ENCODE data around the gene SNX19. TPM values are rescaled to one million over a fixed set of nuclear protein-coding genes. Genes with fewer than 3 reads are reported as not detected.

The SNX19 gene
- polyA plus RNA-seq, 2 donors = 7.6 to 15.8 TPM

DNA sequence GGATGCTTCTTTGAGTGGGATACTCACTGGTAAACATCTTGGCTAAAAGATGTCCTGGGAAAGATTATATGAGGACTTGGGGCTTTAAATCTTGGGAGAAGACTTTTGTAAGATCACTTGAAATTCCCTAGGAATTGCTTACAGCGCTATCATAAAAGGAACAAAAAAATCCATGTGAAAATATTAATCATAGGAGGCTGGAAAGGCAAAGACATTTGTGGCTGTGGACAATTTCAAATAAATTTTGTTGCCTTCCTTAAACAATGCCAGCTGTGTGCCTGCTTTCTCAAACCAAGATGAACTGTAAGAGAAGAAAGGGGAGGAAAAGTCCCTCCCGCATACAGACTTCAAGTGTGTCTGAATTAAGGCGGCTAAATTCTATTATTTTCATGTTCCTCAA, 75.6 kb downstream of the SNX19 start:
- Histone ChIP-seq H3K4me1 (ENCODE audit: control insufficient read depth in 2 of 2, insufficient read depth in 2 of 2, low read length in 1 of 2) (no peaks in the 10 kb centered on the region), H3K4me3 (ENCODE audit: low read depth in 1 of 2, low read length in 2 of 2) (no peak overlapping the region), H3K9me3 (ENCODE audit: control insufficient read depth in 2 of 2, insufficient read depth in 1 of 2, low read depth in 1 of 2, low read length in 1 of 2) (no peaks in the 10 kb centered on the region), H3K36me3 (ENCODE audit: control insufficient read depth in 2 of 2, insufficient read depth in 2 of 2, low read length in 1 of 2) (no peaks in the 10 kb centered on the region), H3K27me3 (ENCODE audit: control insufficient read depth in 1 of 2, insufficient read depth in 2 of 2, low read length in 2 of 2) (no peaks in the 10 kb centered on the region), H3K27ac (ENCODE audit: low read depth in 2 of 2, low read length in 1 of 2) (no peak overlapping the region)
- WGBS, 2 donors = 66 to 68% methylated on average over 3 of the region's 3 CpGs

DNA sequence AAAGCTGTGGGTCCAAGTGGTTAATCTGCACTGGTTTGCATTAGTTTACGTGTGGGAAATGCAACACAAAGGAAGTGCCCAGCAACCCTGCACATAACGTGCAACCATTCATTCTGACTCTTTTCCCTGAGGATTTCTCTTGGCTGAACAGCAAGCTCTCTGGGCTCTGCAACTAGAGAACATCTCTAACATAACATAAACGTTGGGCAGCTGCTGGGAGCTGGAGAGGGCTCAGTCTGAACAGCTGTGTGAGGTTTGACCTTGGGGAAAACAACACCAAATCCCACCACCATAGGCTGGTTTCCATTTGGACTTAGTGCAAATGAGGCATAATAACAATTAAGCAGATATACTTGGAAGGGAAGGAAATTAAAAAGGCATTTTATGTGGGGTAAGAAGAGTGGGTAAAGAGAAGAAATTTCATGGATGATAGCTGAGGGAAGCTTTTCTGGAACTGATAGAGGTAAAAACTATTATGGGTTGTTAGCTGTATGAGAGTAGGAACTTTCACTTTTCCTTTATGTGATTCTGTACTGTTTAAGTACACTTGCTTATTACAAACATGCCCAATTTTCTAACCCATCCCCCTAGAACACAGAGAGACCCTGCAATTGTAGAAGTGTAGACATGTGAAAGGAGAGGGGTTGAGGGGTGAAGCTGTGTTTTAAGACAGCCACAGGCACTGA, 76.2 kb downstream of the SNX19 start:
- WGBS, 2 donors = 37 to 42% methylated on average over 3 of the region's 3 CpGs
- Histone ChIP-seq H3K27me3 (ENCODE audit: control insufficient read depth in 1 of 2, insufficient read depth in 2 of 2, low read length in 2 of 2) (no peaks in the 10 kb centered on the region), H3K27ac (ENCODE audit: low read depth in 2 of 2, low read length in 1 of 2) (no peak overlapping the region), H3K4me1 (ENCODE audit: control insufficient read depth in 2 of 2, insufficient read depth in 2 of 2, low read length in 1 of 2) (no peaks in the 10 kb centered on the region), H3K36me3 (ENCODE audit: control insufficient read depth in 2 of 2, insufficient read depth in 2 of 2, low read length in 1 of 2) (no peaks in the 10 kb centered on the region), H3K4me3 (ENCODE audit: low read depth in 1 of 2, low read length in 2 of 2) (no peak overlapping the region), H3K9me3 (ENCODE audit: control insufficient read depth in 2 of 2, insufficient read depth in 1 of 2, low read depth in 1 of 2, low read length in 1 of 2) (no peaks in the 10 kb centered on the region)

DNA sequence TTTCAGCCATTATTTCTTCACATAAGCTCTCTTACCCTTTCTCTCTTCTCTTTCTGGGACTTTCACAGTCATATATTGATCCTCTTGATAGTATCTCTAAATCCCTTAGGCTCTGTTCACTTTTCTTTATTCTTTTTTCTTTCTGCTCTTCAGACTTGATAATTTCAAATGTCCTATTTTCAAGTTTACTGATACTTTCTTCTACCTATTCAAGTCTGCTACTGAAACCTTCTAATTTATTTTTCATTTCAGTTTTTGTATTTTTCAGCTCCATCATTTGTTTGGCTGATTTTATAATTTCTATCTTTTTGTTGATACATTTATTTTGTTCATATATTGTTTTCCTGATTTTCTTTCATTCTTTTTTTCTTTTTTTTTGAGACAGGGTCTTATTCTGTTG, 79.1 kb downstream of the SNX19 start:
- no peaks in the 10 kb centered on the region for H3K9me3 ChIP-seq (ENCODE audit: control insufficient read depth in 2 of 2, insufficient read depth in 1 of 2, low read depth in 1 of 2, low read length in 1 of 2)
- H3K27ac ChIP-seq (ENCODE audit: low read depth in 2 of 2, low read length in 1 of 2) = no peak overlapping the region
- no peaks in the 10 kb centered on the region for H3K27me3 ChIP-seq (ENCODE audit: control insufficient read depth in 1 of 2, insufficient read depth in 2 of 2, low read length in 2 of 2)
- no peaks in the 10 kb centered on the region for H3K36me3 ChIP-seq (ENCODE audit: control insufficient read depth in 2 of 2, insufficient read depth in 2 of 2, low read length in 1 of 2)
- H3K4me3 ChIP-seq (ENCODE audit: low read depth in 1 of 2, low read length in 2 of 2) = no peak overlapping the region
- no peaks in the 10 kb centered on the region for H3K4me1 ChIP-seq (ENCODE audit: control insufficient read depth in 2 of 2, insufficient read depth in 2 of 2, low read length in 1 of 2)

DNA sequence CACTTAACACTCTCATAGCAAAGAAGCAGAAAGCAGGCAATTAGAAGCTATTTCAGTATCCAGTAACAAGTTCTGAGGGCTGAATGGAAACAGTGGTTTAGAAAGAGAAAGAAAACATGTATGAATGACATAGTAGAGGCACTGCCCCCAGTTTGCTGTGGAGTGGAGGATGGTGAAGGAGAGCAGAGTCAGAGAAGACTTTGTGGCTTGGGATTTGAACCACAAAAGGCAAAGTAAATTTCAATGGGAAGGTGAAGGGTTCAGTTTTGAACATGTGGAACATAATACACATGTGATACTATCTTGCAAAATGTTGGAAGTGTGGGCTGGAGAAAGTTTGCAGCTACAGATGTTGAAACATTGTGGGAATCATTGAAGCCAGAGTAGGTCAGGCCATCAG, 81.4 kb downstream of the SNX19 start:
- Histone ChIP-seq H3K36me3 (ENCODE audit: control insufficient read depth in 2 of 2, insufficient read depth in 2 of 2, low read length in 1 of 2) (no peaks in the 10 kb centered on the region), H3K9me3 (ENCODE audit: control insufficient read depth in 2 of 2, insufficient read depth in 1 of 2, low read depth in 1 of 2, low read length in 1 of 2) (no peaks in the 10 kb centered on the region), H3K4me3 (ENCODE audit: low read depth in 1 of 2, low read length in 2 of 2) (no peak overlapping the region), H3K27ac (ENCODE audit: low read depth in 2 of 2, low read length in 1 of 2) (no peak overlapping the region), H3K4me1 (ENCODE audit: control insufficient read depth in 2 of 2, insufficient read depth in 2 of 2, low read length in 1 of 2) (peaks cover 3 to 8% of the 10 kb centered on the region in 2 donors), H3K27me3 (ENCODE audit: control insufficient read depth in 1 of 2, insufficient read depth in 2 of 2, low read length in 2 of 2) (no peaks in the 10 kb centered on the region)

DNA sequence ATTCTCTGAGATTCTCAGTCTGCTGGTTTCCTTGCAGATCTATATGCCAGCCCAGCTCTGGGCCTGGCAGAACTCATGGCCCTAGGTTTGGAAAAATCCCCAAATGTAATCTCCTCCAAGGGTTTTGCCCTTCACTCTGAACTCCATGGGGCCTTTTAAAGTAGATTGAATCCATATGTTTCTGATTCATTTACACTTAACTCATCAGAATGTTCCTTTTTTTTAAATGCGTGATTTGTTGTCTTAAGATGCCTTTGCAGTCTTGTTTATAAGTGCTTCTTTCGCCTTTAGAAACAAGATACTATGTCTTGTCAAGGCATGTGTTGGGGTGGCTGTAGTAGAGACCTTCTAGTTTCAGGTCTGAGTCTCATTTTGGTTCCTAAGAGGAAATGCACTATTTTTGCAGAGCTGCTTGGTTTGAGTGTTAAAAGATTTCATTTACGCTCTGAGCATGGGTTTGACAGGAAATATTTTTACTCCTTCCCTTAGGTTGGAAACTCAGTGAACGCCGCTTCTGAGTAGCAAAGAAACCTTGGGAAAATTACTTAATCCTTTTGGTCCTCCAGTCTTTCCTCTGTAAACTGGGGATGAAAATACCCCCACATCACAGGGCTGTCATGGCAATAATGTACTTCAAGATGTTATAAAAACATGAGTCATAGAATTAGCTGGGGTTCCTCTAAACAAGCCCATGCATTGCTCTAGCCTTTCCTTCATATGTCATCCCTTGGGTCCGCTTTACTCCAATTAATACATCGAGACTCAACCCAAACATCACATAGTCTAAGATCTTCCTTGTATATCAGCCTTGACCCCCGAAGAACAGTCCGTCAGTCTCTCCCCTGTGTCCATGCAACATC, 83.5 kb downstream of the SNX19 start:
- H3K4me1 ChIP-seq (ENCODE audit: control insufficient read depth in 2 of 2, insufficient read depth in 2 of 2, low read length in 1 of 2) = peaks cover 4 to 8% of the 10 kb centered on the region in 2 donors
- H3K27ac ChIP-seq (ENCODE audit: low read depth in 2 of 2, low read length in 1 of 2) = no peak overlapping the region
- 91 to 94% methylated on average over 9 of the region's 9 CpGs for WGBS, 2 donors
- H3K27me3 ChIP-seq (ENCODE audit: control insufficient read depth in 1 of 2, insufficient read depth in 2 of 2, low read length in 2 of 2) = no peaks in the 10 kb centered on the region
- no peak overlapping the region for H3K4me3 ChIP-seq (ENCODE audit: low read depth in 1 of 2, low read length in 2 of 2)
- no peaks in the 10 kb centered on the region for H3K36me3 ChIP-seq (ENCODE audit: control insufficient read depth in 2 of 2, insufficient read depth in 2 of 2, low read length in 1 of 2)
- no peaks in the 10 kb centered on the region for H3K9me3 ChIP-seq (ENCODE audit: control insufficient read depth in 2 of 2, insufficient read depth in 1 of 2, low read depth in 1 of 2, low read length in 1 of 2)

DNA sequence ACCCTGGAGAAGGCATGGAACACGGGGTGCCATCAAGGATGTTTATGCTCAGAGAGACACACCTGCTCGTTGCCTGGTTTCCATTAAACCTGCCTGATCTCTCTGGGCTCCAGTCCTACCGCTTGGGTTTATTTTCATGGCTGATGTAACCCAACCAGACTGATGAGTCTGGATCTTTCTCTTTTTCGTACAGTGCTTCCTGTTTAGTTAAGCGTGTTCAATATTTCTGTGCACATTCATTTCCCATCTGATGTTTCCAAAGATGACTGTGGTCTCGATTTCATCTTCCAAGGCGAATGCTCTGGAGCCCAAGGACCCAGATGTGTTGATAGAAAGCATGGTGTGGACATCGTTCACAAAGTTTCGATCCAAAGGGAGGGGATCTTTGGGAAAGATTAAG, 84.3 kb downstream of the SNX19 start:
- WGBS, 2 donors = 72 to 75% methylated on average over 9 of the region's 9 CpGs
- Histone ChIP-seq H3K4me1 (ENCODE audit: control insufficient read depth in 2 of 2, insufficient read depth in 2 of 2, low read length in 1 of 2) (peaks cover 4 to 8% of the 10 kb centered on the region in 2 donors), H3K27ac (ENCODE audit: low read depth in 2 of 2, low read length in 1 of 2) (no peak overlapping the region), H3K4me3 (ENCODE audit: low read depth in 1 of 2, low read length in 2 of 2) (no peak overlapping the region), H3K36me3 (ENCODE audit: control insufficient read depth in 2 of 2, insufficient read depth in 2 of 2, low read length in 1 of 2) (no peaks in the 10 kb centered on the region), H3K9me3 (ENCODE audit: control insufficient read depth in 2 of 2, insufficient read depth in 1 of 2, low read depth in 1 of 2, low read length in 1 of 2) (no peaks in the 10 kb centered on the region), H3K27me3 (ENCODE audit: control insufficient read depth in 1 of 2, insufficient read depth in 2 of 2, low read length in 2 of 2) (no peaks in the 10 kb centered on the region)

DNA sequence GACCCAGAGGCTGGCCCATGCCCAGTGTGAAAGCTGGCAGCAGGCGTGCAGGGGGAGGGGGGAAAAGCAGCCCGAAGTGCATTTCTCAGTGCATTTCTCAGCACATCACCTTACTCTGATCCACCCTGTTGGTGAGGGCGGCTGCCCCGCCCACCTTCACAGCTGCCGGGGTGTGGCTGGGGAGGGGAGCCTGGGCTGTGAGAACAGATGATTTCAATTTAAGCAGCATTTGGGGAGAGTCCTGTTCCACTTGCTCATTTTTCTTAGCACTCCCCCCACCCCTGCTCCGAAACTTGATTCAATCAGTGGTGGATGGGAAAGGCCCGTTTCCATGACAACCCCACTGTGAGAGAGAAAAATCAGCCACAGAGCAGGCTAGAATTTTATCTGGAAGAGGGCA, 84.8 kb downstream of the SNX19 start:
- 51 to 57% methylated on average over 7 of the region's 7 CpGs for WGBS, 2 donors

DNA sequence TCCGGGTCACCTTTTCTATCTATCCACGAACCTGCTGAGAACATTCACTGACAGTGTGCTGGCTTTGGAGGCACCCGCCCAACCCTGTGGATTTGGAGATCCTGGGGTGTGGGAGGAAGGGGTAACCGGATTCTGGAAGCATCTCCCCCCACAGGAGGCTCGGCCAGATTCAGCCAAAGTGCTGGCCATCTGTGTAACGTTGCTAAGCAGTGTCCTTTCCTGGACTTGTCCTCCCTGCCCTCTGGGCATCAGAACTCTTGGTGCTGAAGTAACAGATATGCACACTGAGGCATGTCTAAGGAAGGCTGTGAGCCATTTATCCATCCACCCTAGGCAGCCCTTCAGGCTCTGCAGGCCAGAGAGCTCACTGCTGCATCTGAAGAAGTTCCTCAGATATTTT, 85.7 kb downstream of the SNX19 start:
- Histone ChIP-seq H3K36me3 (ENCODE audit: control insufficient read depth in 2 of 2, insufficient read depth in 2 of 2, low read length in 1 of 2) (no peaks in the 10 kb centered on the region), H3K27ac (ENCODE audit: low read depth in 2 of 2, low read length in 1 of 2) (no peak overlapping the region), H3K4me1 (ENCODE audit: control insufficient read depth in 2 of 2, insufficient read depth in 2 of 2, low read length in 1 of 2) (peaks cover 4 to 8% of the 10 kb centered on the region in 2 donors), H3K27me3 (ENCODE audit: control insufficient read depth in 1 of 2, insufficient read depth in 2 of 2, low read length in 2 of 2) (no peaks in the 10 kb centered on the region), H3K4me3 (ENCODE audit: low read depth in 1 of 2, low read length in 2 of 2) (no peak overlapping the region), H3K9me3 (ENCODE audit: control insufficient read depth in 2 of 2, insufficient read depth in 1 of 2, low read depth in 1 of 2, low read length in 1 of 2) (no peaks in the 10 kb centered on the region)
- 52 to 67% methylated on average over 6 of the region's 6 CpGs for WGBS, 2 donors

More for the DNA sequence above, 84.8 kb downstream of the SNX19 start:
- Histone ChIP-seq H3K36me3 (ENCODE audit: control insufficient read depth in 2 of 2, insufficient read depth in 2 of 2, low read length in 1 of 2) (no peaks in the 10 kb centered on the region), H3K4me3 (ENCODE audit: low read depth in 1 of 2, low read length in 2 of 2) (no peak overlapping the region), H3K27me3 (ENCODE audit: control insufficient read depth in 1 of 2, insufficient read depth in 2 of 2, low read length in 2 of 2) (no peaks in the 10 kb centered on the region), H3K4me1 (ENCODE audit: control insufficient read depth in 2 of 2, insufficient read depth in 2 of 2, low read length in 1 of 2) (peaks cover 4 to 8% of the 10 kb centered on the region in 2 donors), H3K9me3 (ENCODE audit: control insufficient read depth in 2 of 2, insufficient read depth in 1 of 2, low read depth in 1 of 2, low read length in 1 of 2) (no peaks in the 10 kb centered on the region), H3K27ac (ENCODE audit: low read depth in 2 of 2, low read length in 1 of 2) (no peak overlapping the region)

DNA sequence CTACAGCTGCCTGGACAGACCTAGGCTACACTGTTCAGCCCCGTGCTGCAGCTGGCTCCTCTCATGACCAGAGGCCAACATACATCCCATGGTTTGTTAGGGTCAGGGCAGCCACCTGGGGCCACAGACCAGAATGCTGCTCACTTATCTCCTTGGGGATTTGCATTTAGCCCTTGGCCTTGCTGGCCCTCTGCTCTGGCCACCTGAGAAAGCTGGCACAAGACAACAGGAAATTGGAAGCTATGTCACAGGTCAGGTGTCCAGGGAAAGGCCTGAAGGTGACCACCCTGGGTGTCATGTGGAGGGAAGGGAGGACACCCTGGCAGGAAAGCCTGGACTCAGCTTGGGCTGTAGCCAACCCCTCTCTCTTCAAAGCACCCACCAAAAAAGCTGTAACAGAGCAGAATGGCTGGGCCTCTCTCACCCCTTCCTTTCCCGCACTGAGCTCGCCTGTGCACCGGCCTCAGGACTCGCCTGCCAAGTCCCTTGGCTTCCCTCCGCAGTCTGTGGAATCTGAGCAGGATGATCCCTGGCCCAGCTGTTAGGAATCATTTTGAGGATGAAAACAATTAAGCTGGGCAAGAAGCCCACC, 86.3 kb downstream of the SNX19 start:
- H3K4me1 ChIP-seq (ENCODE audit: control insufficient read depth in 2 of 2, insufficient read depth in 2 of 2, low read length in 1 of 2) = peaks cover 4 to 8% of the 10 kb centered on the region in 2 donors
- H3K9me3 ChIP-seq (ENCODE audit: control insufficient read depth in 2 of 2, insufficient read depth in 1 of 2, low read depth in 1 of 2, low read length in 1 of 2) = no peaks in the 10 kb centered on the region
- no peak overlapping the region for H3K4me3 ChIP-seq (ENCODE audit: low read depth in 1 of 2, low read length in 2 of 2)
- H3K27me3 ChIP-seq (ENCODE audit: control insufficient read depth in 1 of 2, insufficient read depth in 2 of 2, low read length in 2 of 2) = no peaks in the 10 kb centered on the region
- no peaks in the 10 kb centered on the region for H3K36me3 ChIP-seq (ENCODE audit: control insufficient read depth in 2 of 2, insufficient read depth in 2 of 2, low read length in 1 of 2)
- no peak overlapping the region for H3K27ac ChIP-seq (ENCODE audit: low read depth in 2 of 2, low read length in 1 of 2)
- WGBS, 2 donors = 56 to 71% methylated on average over 6 of the region's 6 CpGs

All from esophagus (tissue), 2 donors.